Measurements from ENCODE around the gene ZMIZ1. TPM values are rescaled to one million over a fixed set of nuclear protein-coding genes. Genes with fewer than 3 reads are reported as not detected.

The ZMIZ1 gene
- polyA plus RNA-seq, 1 donor from 2014 or later, result 26.8 TPM

DNA sequence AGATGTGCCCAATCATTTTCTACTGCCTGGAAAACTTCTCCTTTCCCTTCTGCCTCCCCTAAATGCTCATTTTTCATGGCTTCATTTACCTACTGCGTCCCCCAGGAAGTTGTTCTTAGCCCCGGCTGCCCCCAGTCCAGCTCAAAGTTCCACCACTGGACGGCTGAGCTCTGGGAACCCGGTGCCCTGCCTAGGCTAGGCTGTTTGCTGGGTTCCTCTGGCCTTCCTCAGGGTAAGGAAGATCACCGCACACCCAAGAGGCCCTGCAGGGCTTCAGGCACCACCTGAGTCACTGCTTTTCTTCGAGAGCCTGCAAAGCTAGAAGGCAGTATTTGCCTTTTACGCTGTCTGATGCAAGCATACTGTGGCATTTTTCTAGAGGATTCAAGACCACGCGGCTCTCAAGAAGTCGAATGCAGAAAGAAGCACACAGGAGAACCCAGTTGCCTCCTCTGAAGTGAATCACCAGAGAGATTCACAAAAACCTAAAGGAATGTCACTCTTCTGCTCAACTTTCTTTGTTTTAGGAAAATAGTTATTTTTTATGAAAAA is 46.7 kb upstream of the ZMIZ1 start:
- TF ChIP-seq POLR2AphosphoS5 (IDR thresholded peaks at IDR 0.05) (no peak), RAD21 (conservative IDR thresholded peaks at IDR 0.05) (no peak)
- TF ChIP-seq, protein P1, sequence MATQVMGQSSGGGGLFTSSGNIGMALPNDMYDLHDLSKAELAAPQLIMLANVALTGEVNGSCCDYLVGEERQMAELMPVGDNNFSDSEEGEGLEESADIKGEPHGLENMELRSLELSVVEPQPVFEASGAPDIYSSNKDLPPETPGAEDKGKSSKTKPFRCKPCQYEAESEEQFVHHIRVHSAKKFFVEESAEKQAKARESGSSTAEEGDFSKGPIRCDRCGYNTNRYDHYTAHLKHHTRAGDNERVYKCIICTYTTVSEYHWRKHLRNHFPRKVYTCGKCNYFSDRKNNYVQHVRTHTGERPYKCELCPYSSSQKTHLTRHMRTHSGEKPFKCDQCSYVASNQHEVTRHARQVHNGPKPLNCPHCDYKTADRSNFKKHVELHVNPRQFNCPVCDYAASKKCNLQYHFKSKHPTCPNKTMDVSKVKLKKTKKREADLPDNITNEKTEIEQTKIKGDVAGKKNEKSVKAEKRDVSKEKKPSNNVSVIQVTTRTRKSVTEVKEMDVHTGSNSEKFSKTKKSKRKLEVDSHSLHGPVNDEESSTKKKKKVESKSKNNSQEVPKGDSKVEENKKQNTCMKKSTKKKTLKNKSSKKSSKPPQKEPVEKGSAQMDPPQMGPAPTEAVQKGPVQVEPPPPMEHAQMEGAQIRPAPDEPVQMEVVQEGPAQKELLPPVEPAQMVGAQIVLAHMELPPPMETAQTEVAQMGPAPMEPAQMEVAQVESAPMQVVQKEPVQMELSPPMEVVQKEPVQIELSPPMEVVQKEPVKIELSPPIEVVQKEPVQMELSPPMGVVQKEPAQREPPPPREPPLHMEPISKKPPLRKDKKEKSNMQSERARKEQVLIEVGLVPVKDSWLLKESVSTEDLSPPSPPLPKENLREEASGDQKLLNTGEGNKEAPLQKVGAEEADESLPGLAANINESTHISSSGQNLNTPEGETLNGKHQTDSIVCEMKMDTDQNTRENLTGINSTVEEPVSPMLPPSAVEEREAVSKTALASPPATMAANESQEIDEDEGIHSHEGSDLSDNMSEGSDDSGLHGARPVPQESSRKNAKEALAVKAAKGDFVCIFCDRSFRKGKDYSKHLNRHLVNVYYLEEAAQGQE (IDR thresholded peaks at IDR 0.05; ENCODE audit: borderline replicate concordance), result no peak
- Histone ChIP-seq H3F3A (ENCODE audit: insufficient read depth, low read length, poor library complexity, severe bottlenecking) (no peaks in the 10 kb centered on the region), H3K27ac (ENCODE audit: low read length) (no peak overlapping the region), H2AFZ (ENCODE audit: low read depth, low read length) (no peak overlapping the region), H3K4me2 (ENCODE audit: low read length) (no peak overlapping the region), H4K20me1 (ENCODE audit: insufficient read depth) (no peaks in the 10 kb centered on the region), H3K9ac (ENCODE audit: low read length) (no peak overlapping the region), H3K36me3 (ENCODE audit: insufficient read depth, low read length) (no peaks in the 10 kb centered on the region), H3K9me2 (ENCODE audit: insufficient read depth, low read length) (no peaks in the 10 kb centered on the region), H3K27me3 (ENCODE audit: insufficient read depth, low read depth, low read length) (no peaks in the 10 kb centered on the region), H3K4me3 (ENCODE audit: low read length) (no peak overlapping the region), H3K9me3 (ENCODE audit: low read length) (no peaks in the 10 kb centered on the region), H3K79me2 (replicated peaks; ENCODE audit: insufficient read depth, low read length) (no peaks in the 10 kb centered on the region)

DNA sequence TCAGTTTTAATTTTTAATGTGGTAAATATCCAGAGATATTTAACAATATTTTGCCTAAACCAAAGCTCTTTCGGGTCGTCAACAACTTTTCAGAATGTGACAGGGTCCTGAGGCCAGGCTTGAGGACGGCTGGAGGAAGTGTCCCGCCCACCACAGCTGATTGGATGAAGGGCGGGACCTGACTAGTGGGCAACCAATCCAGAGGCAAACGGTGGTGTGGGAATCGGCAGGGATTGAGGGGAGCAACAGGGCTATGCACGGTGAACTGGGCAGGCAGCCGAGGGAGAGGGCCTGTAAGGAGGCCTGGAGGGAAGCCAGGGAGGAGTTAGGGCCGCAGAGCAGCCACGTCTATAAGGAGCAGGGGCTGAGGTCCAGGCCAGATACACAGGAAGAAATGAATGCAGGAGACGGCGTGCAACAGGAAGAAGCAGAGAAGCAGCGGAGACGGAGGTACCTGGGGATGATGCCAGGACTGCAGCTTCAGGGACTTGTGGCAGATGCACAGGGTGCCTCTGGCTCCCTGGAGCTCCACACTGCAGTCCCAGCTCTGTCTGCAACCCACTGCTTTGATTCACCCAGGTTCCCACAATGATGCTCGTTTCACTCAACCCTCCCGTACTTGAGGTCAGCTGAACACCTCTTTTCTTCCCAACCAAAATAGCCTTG is 46.1 kb upstream of the ZMIZ1 start:
- Histone ChIP-seq H3K79me2 (replicated peaks; ENCODE audit: insufficient read depth, low read length) (no peaks in the 10 kb centered on the region), H3F3A (ENCODE audit: insufficient read depth, low read length, poor library complexity, severe bottlenecking) (no peaks in the 10 kb centered on the region), H3K27me3 (ENCODE audit: insufficient read depth, low read depth, low read length) (no peaks in the 10 kb centered on the region), H3K4me2 (ENCODE audit: low read length) (no peak overlapping the region), H3K36me3 (ENCODE audit: insufficient read depth, low read length) (no peaks in the 10 kb centered on the region), H4K20me1 (ENCODE audit: insufficient read depth) (no peaks in the 10 kb centered on the region), H3K9me3 (ENCODE audit: low read length) (no peaks in the 10 kb centered on the region), H3K4me3 (ENCODE audit: low read length) (no peak overlapping the region), H2AFZ (ENCODE audit: low read depth, low read length) (no peak overlapping the region), H3K27ac (ENCODE audit: low read length) (no peak overlapping the region), H3K9me2 (ENCODE audit: insufficient read depth, low read length) (no peaks in the 10 kb centered on the region), H3K9ac (ENCODE audit: low read length) (no peak overlapping the region)
- TF ChIP-seq POLR2AphosphoS5 (IDR thresholded peaks at IDR 0.05), result no peak

DNA sequence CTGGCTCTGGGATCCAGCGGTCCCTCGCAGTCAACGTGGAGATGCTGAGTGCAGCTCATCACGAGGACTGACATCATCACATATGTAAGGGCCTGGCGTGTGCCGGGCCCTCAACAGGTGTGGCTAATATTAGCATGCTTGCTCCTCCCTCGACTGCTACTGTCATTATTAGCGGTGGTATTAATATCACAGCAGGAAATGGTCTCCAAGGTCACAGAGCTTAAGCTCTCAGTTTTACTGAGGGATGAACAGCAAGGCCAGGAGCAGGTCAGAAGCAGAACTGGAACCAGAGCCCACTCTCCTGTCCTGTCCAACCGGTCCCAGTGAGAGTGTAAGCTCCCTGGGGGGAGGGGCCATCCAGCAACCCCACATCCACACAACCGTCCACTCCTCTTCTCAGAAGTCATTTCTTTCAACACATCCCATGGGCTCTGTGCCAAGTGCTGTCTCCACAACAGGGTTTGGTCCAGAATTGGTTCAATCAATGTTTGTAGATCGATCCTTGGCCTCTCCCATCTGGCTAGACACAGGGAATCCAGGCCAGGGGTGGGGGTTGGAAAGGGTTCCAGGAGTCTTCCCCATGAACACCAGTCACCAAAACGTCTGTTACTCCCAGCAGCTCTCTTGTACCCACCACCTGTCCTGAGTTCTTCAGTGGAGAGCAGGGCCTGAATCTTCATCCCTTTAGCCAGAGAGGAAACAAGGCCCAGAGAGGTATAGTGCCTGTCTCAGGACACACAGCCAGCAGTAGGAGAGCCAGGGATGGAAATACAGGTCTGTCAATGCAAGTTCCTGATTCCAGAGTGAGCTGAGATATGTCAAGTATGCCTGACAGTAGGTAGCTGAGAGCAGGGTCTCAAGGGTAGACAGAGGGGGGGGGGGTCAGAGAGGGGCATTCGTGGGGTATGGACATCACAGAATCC is 45.3 kb upstream of the ZMIZ1 start:
- Histone ChIP-seq H3K9me2 (ENCODE audit: insufficient read depth, low read length) (no peaks in the 10 kb centered on the region), H3K27me3 (ENCODE audit: insufficient read depth, low read depth, low read length) (no peaks in the 10 kb centered on the region), H3K9me3 (ENCODE audit: low read length) (no peaks in the 10 kb centered on the region), H3F3A (ENCODE audit: insufficient read depth, low read length, poor library complexity, severe bottlenecking) (no peaks in the 10 kb centered on the region), H3K36me3 (ENCODE audit: insufficient read depth, low read length) (no peaks in the 10 kb centered on the region), H3K79me2 (replicated peaks; ENCODE audit: insufficient read depth, low read length) (no peaks in the 10 kb centered on the region), H4K20me1 (ENCODE audit: insufficient read depth) (no peaks in the 10 kb centered on the region), H3K4me2 (ENCODE audit: low read length) (no peak overlapping the region), H2AFZ (ENCODE audit: low read depth, low read length) (no peak overlapping the region), H3K9ac (ENCODE audit: low read length) (no peak overlapping the region), H3K27ac (ENCODE audit: low read length) (no peak overlapping the region), H3K4me3 (ENCODE audit: low read length) (no peak overlapping the region)
- no peak for TF ChIP-seq SMC3 (conservative IDR thresholded peaks at IDR 0.05; ENCODE audit: poor library complexity)
- no peak for TF ChIP-seq EP300 (conservative IDR thresholded peaks at IDR 0.05; ENCODE audit: poor library complexity, severe bottlenecking)
- no peak for TF ChIP-seq RAD21 (conservative IDR thresholded peaks at IDR 0.05)
- TF ChIP-seq, protein P2, sequence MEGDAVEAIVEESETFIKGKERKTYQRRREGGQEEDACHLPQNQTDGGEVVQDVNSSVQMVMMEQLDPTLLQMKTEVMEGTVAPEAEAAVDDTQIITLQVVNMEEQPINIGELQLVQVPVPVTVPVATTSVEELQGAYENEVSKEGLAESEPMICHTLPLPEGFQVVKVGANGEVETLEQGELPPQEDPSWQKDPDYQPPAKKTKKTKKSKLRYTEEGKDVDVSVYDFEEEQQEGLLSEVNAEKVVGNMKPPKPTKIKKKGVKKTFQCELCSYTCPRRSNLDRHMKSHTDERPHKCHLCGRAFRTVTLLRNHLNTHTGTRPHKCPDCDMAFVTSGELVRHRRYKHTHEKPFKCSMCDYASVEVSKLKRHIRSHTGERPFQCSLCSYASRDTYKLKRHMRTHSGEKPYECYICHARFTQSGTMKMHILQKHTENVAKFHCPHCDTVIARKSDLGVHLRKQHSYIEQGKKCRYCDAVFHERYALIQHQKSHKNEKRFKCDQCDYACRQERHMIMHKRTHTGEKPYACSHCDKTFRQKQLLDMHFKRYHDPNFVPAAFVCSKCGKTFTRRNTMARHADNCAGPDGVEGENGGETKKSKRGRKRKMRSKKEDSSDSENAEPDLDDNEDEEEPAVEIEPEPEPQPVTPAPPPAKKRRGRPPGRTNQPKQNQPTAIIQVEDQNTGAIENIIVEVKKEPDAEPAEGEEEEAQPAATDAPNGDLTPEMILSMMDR (IDR thresholded peaks at IDR 0.05; ENCODE audit: poor library complexity, severe bottlenecking), result no peak
- TF ChIP-seq, protein P1 (IDR thresholded peaks at IDR 0.05; ENCODE audit: borderline replicate concordance), result no peak
- TF ChIP-seq EZH2 (IDR thresholded peaks at IDR 0.05; ENCODE audit: borderline replicate concordance, insufficient read depth, low read length, poor library complexity, severe bottlenecking), result no peak
- TF ChIP-seq TAF1 (IDR thresholded peaks at IDR 0.05; ENCODE audit: low read depth), result no peak
- no peak for TF ChIP-seq POLR2AphosphoS5 (IDR thresholded peaks at IDR 0.05)
- TF ChIP-seq MXI1 (conservative IDR thresholded peaks at IDR 0.05; ENCODE audit: poor library complexity, severe bottlenecking), result no peak
